WTC11 (cell line): ENCODE measurements around the gene CAPRIN2. TPM values are rescaled to one million over a fixed set of nuclear protein-coding genes. Genes with fewer than 3 reads are reported as not detected.

Source experiments
- ATAC-seq: fragments of 200-7000 bp; cut with Tn5 transposase; 2 replicates; pipeline ENCODE4 v1.10.0; 2021; ENCODE audit warnings: mild to moderate bottlenecking, moderate library complexity
- CTCF ChIA-PET: fragments of 300-600 bp; sonication (Branson Sonifier 250); formaldehyde crosslinking; loops from one replicate; lab custom pipeline; 2021; ENCODE audit warnings: antibody characterized with exemption; lab: Charles Lee
- POLR2A ChIA-PET: fragments of 350-600 bp; sonication (Branson Sonifier 250); formaldehyde crosslinking; loops from one replicate; lab custom pipeline; 2021; ENCODE audit warnings: antibody characterized with exemption; lab: Charles Lee
- DNase-seq: peaks from one replicate; pipeline ENCODE4 v3.0.0; 2021; ENCODE audit warnings: low spot score
- H3K27ac Mint-ChIP-seq: 2 replicates; pipeline ENCODE4 v1.8.0; 2021; ENCODE audit warnings: mixed read lengths
- H3K27me3 Mint-ChIP-seq: 2 replicates; pipeline ENCODE4 v1.8.0; 2021; ENCODE audit warnings: low read depth, mild to moderate bottlenecking, moderate library complexity, mixed read lengths
- H3K36me3 Mint-ChIP-seq: 2 replicates; pipeline ENCODE4 v1.8.0; 2021; ENCODE audit warnings: mixed read lengths
- H3K4me1 Mint-ChIP-seq: 2 replicates; pipeline ENCODE4 v1.8.0; 2022; ENCODE audit warnings: mixed read lengths
- H3K4me3 Mint-ChIP-seq: 2 replicates; pipeline ENCODE4 v1.8.0; 2021; ENCODE audit warnings: mild to moderate bottlenecking, moderate library complexity, mixed read lengths
- H3K9me3 Mint-ChIP-seq: 2 replicates; pipeline ENCODE4 v1.8.0; 2021; ENCODE audit warnings: mixed read lengths
- ATF1 ChIP-seq: sonication (generic); formaldehyde crosslinking; IDR thresholded peaks from 2 replicates; pipeline ENCODE4 v1.8.1; 2023; ENCODE audit warnings: mild to moderate bottlenecking, moderate library complexity, missing genetic modification reagents
- FOXP1 ChIP-seq: sonication (generic); formaldehyde crosslinking; IDR thresholded peaks from 2 replicates; pipeline ENCODE4 v1.8.0; 2022; ENCODE audit warnings: missing genetic modification reagents, mild to moderate bottlenecking, moderate library complexity, borderline replicate concordance
- GRHL2 ChIP-seq: fragments of 250-450 bp; sonication (Bioruptor Pico); IDR thresholded peaks from 2 replicates; pipeline ENCODE4 v1.8.0; 2022; ENCODE audit warnings: mild to moderate bottlenecking, moderate library complexity; ENCODE audit not compliant: insufficient replicate concordance, severe bottlenecking
- SP1 ChIP-seq: sonication (generic); formaldehyde crosslinking; conservative IDR thresholded peaks from 2 replicates; pipeline ENCODE4 v1.8.1; 2022; ENCODE audit warnings: missing genetic modification reagents
- TEAD4 ChIP-seq: sonication (generic); formaldehyde crosslinking; IDR thresholded peaks from 2 replicates; pipeline ENCODE4 v1.8.0; 2022; ENCODE audit warnings: mild to moderate bottlenecking, missing genetic modification reagents
- ZNF219 ChIP-seq: sonication (generic); formaldehyde crosslinking; IDR thresholded peaks from 2 replicates; pipeline ENCODE4 v1.8.0; 2023; ENCODE audit warnings: missing genetic modification reagents, mild to moderate bottlenecking, borderline replicate concordance
- ZNF423 ChIP-seq: fragments of 250-450 bp; sonication (Bioruptor Pico); IDR thresholded peaks from 2 replicates; pipeline ENCODE4 v2.1.2; 2022; ENCODE audit warnings: mild to moderate bottlenecking, moderate library complexity
- total RNA-seq: library from RNA; stranded (reverse); gene quantifications from 3 replicates; pipeline ENCODE4 v1.2.3, GENCODE V29; 2021
- TF ChIP-seq, protein P1 (sequence below): sonication (generic); formaldehyde crosslinking; IDR thresholded peaks from 2 replicates; pipeline ENCODE4 v1.8.1; 2023; ENCODE audit warnings: mild to moderate bottlenecking, missing genetic modification reagents, borderline replicate concordance
- TF ChIP-seq, protein P2 (sequence below): fragments of 250-450 bp; sonication (Bioruptor Pico); IDR thresholded peaks from 2 replicates; pipeline ENCODE4 v1.9.0; 2021; ENCODE audit warnings: mild to moderate bottlenecking, borderline replicate concordance
- TF ChIP-seq, protein P3 (sequence below): sonication (generic); formaldehyde crosslinking; IDR thresholded peaks from 2 replicates; pipeline ENCODE4 v1.8.1; 2022; ENCODE audit warnings: mild to moderate bottlenecking, missing genetic modification reagents, moderate library complexity, borderline replicate concordance
- TF ChIP-seq, protein P4 (sequence below): sonication (generic); formaldehyde crosslinking; IDR thresholded peaks from 2 replicates; pipeline ENCODE4 v1.8.0; 2023; ENCODE audit warnings: missing genetic modification reagents
- TF ChIP-seq, protein P5 (sequence below): sonication (generic); formaldehyde crosslinking; IDR thresholded peaks from 2 replicates; pipeline ENCODE4 v1.8.1; 2023; ENCODE audit warnings: mild to moderate bottlenecking, missing genetic modification reagents

The CAPRIN2 gene
- total RNA-seq, 1 experiment from 2014 or later: 62.7 TPM

DNA sequence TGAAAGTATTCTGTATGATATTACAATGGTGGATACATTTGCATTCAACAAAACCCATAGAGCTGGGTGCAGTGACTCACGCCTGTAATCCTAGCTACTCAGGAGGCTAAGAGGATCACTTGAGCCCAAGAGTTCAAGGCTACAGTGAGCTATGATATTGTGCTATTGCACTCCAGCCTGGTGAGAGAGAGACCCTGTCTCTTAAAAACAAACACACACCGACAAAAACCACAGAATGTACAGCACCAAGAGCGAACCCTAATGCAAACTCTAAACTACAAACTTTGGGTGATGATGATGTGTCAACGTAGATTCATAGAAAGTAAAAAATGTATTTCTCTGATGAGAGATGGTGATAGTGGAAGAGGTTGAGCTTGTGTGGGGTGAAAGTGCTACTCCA, 8.6 kb downstream of the CAPRIN2 start (continued):
- TF ChIP-seq, protein P1, sequence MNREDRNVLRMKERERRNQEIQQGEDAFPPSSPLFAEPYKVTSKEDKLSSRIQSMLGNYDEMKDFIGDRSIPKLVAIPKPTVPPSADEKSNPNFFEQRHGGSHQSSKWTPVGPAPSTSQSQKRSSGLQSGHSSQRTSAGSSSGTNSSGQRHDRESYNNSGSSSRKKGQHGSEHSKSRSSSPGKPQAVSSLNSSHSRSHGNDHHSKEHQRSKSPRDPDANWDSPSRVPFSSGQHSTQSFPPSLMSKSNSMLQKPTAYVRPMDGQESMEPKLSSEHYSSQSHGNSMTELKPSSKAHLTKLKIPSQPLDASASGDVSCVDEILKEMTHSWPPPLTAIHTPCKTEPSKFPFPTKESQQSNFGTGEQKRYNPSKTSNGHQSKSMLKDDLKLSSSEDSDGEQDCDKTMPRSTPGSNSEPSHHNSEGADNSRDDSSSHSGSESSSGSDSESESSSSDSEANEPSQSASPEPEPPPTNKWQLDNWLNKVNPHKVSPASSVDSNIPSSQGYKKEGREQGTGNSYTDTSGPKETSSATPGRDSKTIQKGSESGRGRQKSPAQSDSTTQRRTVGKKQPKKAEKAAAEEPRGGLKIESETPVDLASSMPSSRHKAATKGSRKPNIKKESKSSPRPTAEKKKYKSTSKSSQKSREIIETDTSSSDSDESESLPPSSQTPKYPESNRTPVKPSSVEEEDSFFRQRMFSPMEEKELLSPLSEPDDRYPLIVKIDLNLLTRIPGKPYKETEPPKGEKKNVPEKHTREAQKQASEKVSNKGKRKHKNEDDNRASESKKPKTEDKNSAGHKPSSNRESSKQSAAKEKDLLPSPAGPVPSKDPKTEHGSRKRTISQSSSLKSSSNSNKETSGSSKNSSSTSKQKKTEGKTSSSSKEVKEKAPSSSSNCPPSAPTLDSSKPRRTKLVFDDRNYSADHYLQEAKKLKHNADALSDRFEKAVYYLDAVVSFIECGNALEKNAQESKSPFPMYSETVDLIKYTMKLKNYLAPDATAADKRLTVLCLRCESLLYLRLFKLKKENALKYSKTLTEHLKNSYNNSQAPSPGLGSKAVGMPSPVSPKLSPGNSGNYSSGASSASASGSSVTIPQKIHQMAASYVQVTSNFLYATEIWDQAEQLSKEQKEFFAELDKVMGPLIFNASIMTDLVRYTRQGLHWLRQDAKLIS: no peak
- TF ChIP-seq TEAD4 (no peak), ZNF219 (no peak), GRHL2 (no peak)
- TF ChIP-seq, protein P2, sequence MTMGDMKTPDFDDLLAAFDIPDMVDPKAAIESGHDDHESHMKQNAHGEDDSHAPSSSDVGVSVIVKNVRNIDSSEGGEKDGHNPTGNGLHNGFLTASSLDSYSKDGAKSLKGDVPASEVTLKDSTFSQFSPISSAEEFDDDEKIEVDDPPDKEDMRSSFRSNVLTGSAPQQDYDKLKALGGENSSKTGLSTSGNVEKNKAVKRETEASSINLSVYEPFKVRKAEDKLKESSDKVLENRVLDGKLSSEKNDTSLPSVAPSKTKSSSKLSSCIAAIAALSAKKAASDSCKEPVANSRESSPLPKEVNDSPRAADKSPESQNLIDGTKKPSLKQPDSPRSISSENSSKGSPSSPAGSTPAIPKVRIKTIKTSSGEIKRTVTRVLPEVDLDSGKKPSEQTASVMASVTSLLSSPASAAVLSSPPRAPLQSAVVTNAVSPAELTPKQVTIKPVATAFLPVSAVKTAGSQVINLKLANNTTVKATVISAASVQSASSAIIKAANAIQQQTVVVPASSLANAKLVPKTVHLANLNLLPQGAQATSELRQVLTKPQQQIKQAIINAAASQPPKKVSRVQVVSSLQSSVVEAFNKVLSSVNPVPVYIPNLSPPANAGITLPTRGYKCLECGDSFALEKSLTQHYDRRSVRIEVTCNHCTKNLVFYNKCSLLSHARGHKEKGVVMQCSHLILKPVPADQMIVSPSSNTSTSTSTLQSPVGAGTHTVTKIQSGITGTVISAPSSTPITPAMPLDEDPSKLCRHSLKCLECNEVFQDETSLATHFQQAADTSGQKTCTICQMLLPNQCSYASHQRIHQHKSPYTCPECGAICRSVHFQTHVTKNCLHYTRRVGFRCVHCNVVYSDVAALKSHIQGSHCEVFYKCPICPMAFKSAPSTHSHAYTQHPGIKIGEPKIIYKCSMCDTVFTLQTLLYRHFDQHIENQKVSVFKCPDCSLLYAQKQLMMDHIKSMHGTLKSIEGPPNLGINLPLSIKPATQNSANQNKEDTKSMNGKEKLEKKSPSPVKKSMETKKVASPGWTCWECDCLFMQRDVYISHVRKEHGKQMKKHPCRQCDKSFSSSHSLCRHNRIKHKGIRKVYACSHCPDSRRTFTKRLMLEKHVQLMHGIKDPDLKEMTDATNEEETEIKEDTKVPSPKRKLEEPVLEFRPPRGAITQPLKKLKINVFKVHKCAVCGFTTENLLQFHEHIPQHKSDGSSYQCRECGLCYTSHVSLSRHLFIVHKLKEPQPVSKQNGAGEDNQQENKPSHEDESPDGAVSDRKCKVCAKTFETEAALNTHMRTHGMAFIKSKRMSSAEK (CRISPR knock-in tag): no peak

DNA sequence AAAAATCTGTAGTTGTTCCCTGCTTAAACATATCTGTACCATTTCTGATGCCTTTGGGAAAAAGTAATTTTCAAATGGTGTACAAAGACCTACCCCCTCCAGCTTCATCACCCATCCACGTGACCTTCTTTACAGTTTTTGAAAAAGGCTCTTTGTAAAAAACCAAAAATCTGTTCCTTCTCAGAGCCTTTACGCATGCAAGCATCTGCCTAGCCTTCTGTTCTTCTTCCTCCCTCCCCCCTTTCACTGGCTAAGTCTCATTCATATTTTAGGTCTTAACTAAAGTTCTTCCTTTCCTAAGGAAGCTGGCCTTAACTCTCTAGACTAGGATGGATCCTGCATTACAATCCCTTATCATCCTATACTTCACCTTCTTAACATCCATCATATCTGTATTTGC, 10.4 kb downstream of the CAPRIN2 start:
- no peak for ATAC-seq
- H3K36me3 Mint-ChIP-seq: peaks cover 40% of the 10 kb centered on the region
- H3K27ac Mint-ChIP-seq: no peak overlapping the region
- POLR2A ChIA-PET: no interaction called here
- DNase-seq: no peak
- peaks cover 12% of the 10 kb centered on the region for H3K4me1 Mint-ChIP-seq
- no peaks in the 10 kb centered on the region for H3K27me3 Mint-ChIP-seq
- CTCF ChIA-PET: interaction anchor here (1.5 to 2.0 kb wide), 2 partner anchors 48 to 62 kb away, joined by 4 to 12 read pairs; partner anchors contain the start of gene IPO8
- H3K9me3 Mint-ChIP-seq: no peaks in the 10 kb centered on the region
- H3K4me3 Mint-ChIP-seq: no peak overlapping the region
- no peak for TF ChIP-seq ZNF423 (CRISPR knock-in tag)
- TF ChIP-seq, protein P3, sequence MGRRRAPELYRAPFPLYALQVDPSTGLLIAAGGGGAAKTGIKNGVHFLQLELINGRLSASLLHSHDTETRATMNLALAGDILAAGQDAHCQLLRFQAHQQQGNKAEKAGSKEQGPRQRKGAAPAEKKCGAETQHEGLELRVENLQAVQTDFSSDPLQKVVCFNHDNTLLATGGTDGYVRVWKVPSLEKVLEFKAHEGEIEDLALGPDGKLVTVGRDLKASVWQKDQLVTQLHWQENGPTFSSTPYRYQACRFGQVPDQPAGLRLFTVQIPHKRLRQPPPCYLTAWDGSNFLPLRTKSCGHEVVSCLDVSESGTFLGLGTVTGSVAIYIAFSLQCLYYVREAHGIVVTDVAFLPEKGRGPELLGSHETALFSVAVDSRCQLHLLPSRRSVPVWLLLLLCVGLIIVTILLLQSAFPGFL: no peak
- no peak for TF ChIP-seq FOXP1 (CRISPR knock-in tag)
- TF ChIP-seq, protein P4, sequence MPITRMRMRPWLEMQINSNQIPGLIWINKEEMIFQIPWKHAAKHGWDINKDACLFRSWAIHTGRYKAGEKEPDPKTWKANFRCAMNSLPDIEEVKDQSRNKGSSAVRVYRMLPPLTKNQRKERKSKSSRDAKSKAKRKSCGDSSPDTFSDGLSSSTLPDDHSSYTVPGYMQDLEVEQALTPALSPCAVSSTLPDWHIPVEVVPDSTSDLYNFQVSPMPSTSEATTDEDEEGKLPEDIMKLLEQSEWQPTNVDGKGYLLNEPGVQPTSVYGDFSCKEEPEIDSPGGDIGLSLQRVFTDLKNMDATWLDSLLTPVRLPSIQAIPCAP (CRISPR knock-in tag): no peak

DNA sequence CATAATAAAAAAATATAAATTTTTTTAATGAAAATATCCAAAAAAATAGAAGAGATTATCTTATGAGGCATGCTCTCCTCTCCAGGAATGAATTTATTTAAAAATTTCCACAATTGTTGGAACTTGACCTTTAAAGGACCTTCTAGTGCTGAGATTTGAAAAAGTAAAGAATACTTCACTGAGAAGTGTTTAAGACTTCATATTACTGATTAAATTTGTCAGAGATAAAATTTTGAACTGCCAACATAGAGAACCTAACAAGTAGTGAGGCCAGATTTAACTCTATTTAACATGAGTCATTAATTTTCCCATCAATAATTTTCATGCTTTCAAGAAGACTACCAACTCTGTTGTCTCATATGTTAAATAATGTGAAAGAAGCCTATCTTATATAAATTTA, 14.5 kb downstream of the CAPRIN2 start:
- H3K9me3 Mint-ChIP-seq: peaks cover 5% of the 10 kb centered on the region; the same call in 1 of the 2 replicates
- DNase-seq (no peak), ATAC-seq (no peak)

More for the DNA sequence above, 14.5 kb downstream of the CAPRIN2 start:
- Mint-ChIP-seq H3K4me3 (no peak overlapping the region), H3K4me1 (no peaks in the 10 kb centered on the region), H3K27me3 (no peaks in the 10 kb centered on the region), H3K36me3 (peaks cover 40% of the 10 kb centered on the region), H3K27ac (no peak overlapping the region)
- ChIA-PET POLR2A (no interaction called here), CTCF (no interaction called here)
- TF ChIP-seq, protein P5, sequence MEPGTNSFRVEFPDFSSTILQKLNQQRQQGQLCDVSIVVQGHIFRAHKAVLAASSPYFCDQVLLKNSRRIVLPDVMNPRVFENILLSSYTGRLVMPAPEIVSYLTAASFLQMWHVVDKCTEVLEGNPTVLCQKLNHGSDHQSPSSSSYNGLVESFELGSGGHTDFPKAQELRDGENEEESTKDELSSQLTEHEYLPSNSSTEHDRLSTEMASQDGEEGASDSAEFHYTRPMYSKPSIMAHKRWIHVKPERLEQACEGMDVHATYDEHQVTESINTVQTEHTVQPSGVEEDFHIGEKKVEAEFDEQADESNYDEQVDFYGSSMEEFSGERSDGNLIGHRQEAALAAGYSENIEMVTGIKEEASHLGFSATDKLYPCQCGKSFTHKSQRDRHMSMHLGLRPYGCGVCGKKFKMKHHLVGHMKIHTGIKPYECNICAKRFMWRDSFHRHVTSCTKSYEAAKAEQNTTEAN (CRISPR knock-in tag): no peak
- TF ChIP-seq ATF1 (CRISPR knock-in tag): no peak
- no peak for TF ChIP-seq SP1 (CRISPR knock-in tag)
